IMR-90 (cell line): ENCODE results near the gene ING3.

Source experiments
- BHLHE40 ChIP-seq: fragments of 150-350 bp; IDR thresholded peaks from 2 replicates; pipeline ENCODE4 v1.6.1; 2016; ENCODE audit warnings: mild to moderate bottlenecking, low read depth, low read length
- CEBPB ChIP-seq: IDR thresholded peaks from 2 replicates; pipeline ENCODE4 v1.6.1; 2012; ENCODE audit warnings: low read depth, low read length, improper control_type of control experiment
- RAD21 ChIP-seq: IDR thresholded peaks from 2 replicates; pipeline ENCODE4 v1.6.1; 2012; ENCODE audit warnings: low read length, improper control_type of control experiment

DNA sequence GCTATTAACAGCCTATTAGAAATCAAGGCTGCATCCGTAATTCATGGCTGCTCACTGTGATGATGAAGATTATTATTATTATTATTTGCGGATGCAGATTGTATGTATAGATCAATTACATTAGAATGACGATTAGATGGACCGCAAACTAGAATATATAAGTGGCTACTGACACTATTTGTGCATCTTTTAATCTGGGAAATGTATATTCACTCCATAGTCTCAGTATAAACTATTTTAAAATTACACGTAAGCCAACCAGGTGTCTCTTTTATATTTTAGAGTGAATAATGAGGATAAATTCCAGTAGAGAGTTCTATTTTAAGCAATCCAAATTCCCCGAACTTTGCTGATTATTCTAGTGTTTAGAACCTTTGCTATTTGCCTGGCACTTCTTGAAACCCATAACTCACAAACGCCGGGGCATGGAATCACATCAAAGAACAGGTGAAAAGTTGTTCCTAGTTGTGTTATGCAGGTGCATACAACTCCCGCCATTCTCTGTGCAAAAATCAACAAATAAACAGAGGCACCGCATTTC is 509 bp upstream of the ING3 start:
- TF ChIP-seq BHLHE40 (no peak), CEBPB (no peak), RAD21 (no peak)
